ENCODE measurements around the gene OSBPL10.
"Not testable (repeated sequence)": the region's sequence is repeated elsewhere in the genome, so short reads cannot be mapped to it uniquely, and the experiment has no call there.

Gene OSBPL10

GRCh38 chr3:31892916-31893573, 88.0 kb downstream of the OSBPL10 start:
- no peak for DNase-seq (ENCODE audit: low read depth in 4 of 4, low spot score in 1 of 4)

GRCh38 chr3:31892500-31892899, 88.6 kb downstream of the OSBPL10 start:
- DNase-seq (ENCODE audit: low read depth in 4 of 4, low spot score in 1 of 4) = no peak

- DNase-seq (ENCODE audit: low read depth in 4 of 4, low spot score in 1 of 4) = no peak
These were observed 89.1 kb downstream of the OSBPL10 start for GRCh38 chr3:31891876-31892455.

GRCh38 chr3:31890742-31891469, 90.2 kb downstream of the OSBPL10 start:
- no peak for DNase-seq (ENCODE audit: low read depth in 4 of 4, low spot score in 1 of 4)

- no peak for DNase-seq (ENCODE audit: low read depth in 4 of 4, low spot score in 1 of 4)
These were observed 91.1 kb downstream of the OSBPL10 start for GRCh38 chr3:31890007-31890406.

GRCh38 chr3:31885235-31885634, 95.8 kb downstream of the OSBPL10 start:
- DNase-seq (ENCODE audit: low read depth in 4 of 4, low spot score in 1 of 4) = no peak

GRCh38 chr3:31884251-31884650, 96.8 kb downstream of the OSBPL10 start:
- DNase-seq (ENCODE audit: low read depth in 4 of 4, low spot score in 1 of 4) = no peak

- no peak for DNase-seq (ENCODE audit: low read depth in 4 of 4, low spot score in 1 of 4)
These were observed 98.2 kb downstream of the OSBPL10 start for GRCh38 chr3:31882895-31883294.

- DNase-seq (ENCODE audit: low read depth in 4 of 4, low spot score in 1 of 4) = no peak
These were observed 98.6 kb downstream of the OSBPL10 start for GRCh38 chr3:31882431-31882830.

GRCh38 chr3:31880482-31881078, 100.5 kb downstream of the OSBPL10 start:
- DNase-seq (ENCODE audit: low read depth in 4 of 4, low spot score in 1 of 4) = no peak

- no peak for DNase-seq (ENCODE audit: low read depth in 4 of 4, low spot score in 1 of 4)
These were observed 101.0 kb downstream of the OSBPL10 start for GRCh38 chr3:31880020-31880419.

- no peak for DNase-seq (ENCODE audit: low read depth in 4 of 4, low spot score in 1 of 4)
These were observed 101.7 kb downstream of the OSBPL10 start for GRCh38 chr3:31879365-31879764.

- no peak for DNase-seq (ENCODE audit: low read depth in 4 of 4, low spot score in 1 of 4)
These were observed 102.7 kb downstream of the OSBPL10 start for GRCh38 chr3:31878231-31878838.

GRCh38 chr3:31876331-31876730, 104.7 kb downstream of the OSBPL10 start:
- no peak for DNase-seq (ENCODE audit: low read depth in 4 of 4, low spot score in 1 of 4)

- no peak for DNase-seq (ENCODE audit: low read depth in 4 of 4, low spot score in 1 of 4)
These were observed 105.6 kb downstream of the OSBPL10 start for GRCh38 chr3:31875437-31875836.

- no peak for DNase-seq (ENCODE audit: low read depth in 4 of 4, low spot score in 1 of 4)
These were observed 107.7 kb downstream of the OSBPL10 start for GRCh38 chr3:31873254-31873820.

- DNase-seq (ENCODE audit: low read depth in 4 of 4, low spot score in 1 of 4) = no peak
These were observed 109.0 kb downstream of the OSBPL10 start for GRCh38 chr3:31871939-31872507.

- DNase-seq (ENCODE audit: low read depth in 4 of 4, low spot score in 1 of 4) = not testable (repeated sequence)
These were observed 111.0 kb downstream of the OSBPL10 start for GRCh38 chr3:31870111-31870510.

- DNase-seq (ENCODE audit: low read depth in 4 of 4, low spot score in 1 of 4) = no peak
These were observed 112.8 kb downstream of the OSBPL10 start for GRCh38 chr3:31868236-31868635.

- no peak for DNase-seq (ENCODE audit: low read depth in 4 of 4, low spot score in 1 of 4)
These were observed 118.3 kb downstream of the OSBPL10 start for GRCh38 chr3:31862666-31863279.
